NT2/D1 (cell line): Measurements from ENCODE around the gene ODAD2.
"Not testable (repeated sequence)": the region's sequence is repeated elsewhere in the genome, so short reads cannot be mapped to it uniquely, and the experiment has no call there.

Experiments used
- DNase-seq: peaks from one replicate; pipeline ENCODE4 v3.0.0-alpha.2; 2011; ENCODE audit warnings: low read depth, low spot score
- H3K27me3 ChIP-seq: 2 replicates; pipeline ENCODE4 v1.6.0; 2011; ENCODE audit warnings: mild to moderate bottlenecking; ENCODE audit not compliant: insufficient read length, insufficient read depth
- H3K36me3 ChIP-seq: 2 replicates; pipeline ENCODE4 v1.6.1; 2011; ENCODE audit warnings: mild to moderate bottlenecking, low read length, mixed read lengths; ENCODE audit not compliant: insufficient read depth, insufficient read length
- H3K4me1 ChIP-seq: 2 replicates; pipeline ENCODE4 v1.5.1; 2011; ENCODE audit not compliant: insufficient read depth, insufficient read length
- H3K4me3 ChIP-seq: 2 replicates; pipeline ENCODE4 v1.5.1; 2011; ENCODE audit warnings: low read depth; ENCODE audit not compliant: insufficient read length
- H3K9ac ChIP-seq: 2 replicates; pipeline ENCODE4 v1.6.0; 2011; ENCODE audit warnings: low read depth; ENCODE audit not compliant: insufficient read length
- H3K9me3 ChIP-seq: 2 replicates; pipeline ENCODE4 v1.5.1; 2011; ENCODE audit warnings: mild to moderate bottlenecking, low read length; ENCODE audit not compliant: insufficient read depth
- SUZ12 ChIP-seq: IDR thresholded peaks from 2 replicates; pipeline ENCODE4 v1.6.1; 2011; ENCODE audit not compliant: insufficient read length, insufficient read depth; ENCODE audit errors: extremely low read depth
- YY1 ChIP-seq: IDR thresholded peaks from 2 replicates; pipeline ENCODE4 v1.6.1; 2011; ENCODE audit not compliant: insufficient read length, insufficient read depth
- ZNF274 ChIP-seq: IDR thresholded peaks from 2 replicates; pipeline ENCODE4 v1.6.1; 2011; ENCODE audit warnings: mild to moderate bottlenecking, low read depth, low read length

ODAD2 gene

DNA sequence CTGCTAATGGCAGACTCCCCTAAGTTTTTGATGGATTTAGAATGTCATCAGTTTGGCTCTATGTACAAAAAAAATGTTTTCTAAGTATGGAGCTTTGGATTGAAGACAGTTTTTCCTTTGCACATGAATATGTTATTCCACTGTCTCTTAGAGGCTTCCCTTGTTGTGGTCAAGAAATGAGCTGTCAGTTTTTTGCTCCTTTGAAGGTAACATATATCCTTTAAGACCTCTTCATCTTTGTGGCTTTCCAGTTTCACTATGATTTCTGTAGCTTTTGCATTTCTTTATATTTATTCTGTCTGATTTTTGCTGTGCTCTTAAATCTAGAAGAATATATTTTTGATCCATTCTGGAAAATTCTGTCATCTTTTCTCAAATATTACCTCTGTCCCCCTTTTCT lies 15.8 kb upstream of the ODAD2 start:
- Histone ChIP-seq H3K9me3 (no peaks in the 10 kb centered on the region), H3K27me3 (no peaks in the 10 kb centered on the region), H3K9ac (no peak overlapping the region), H3K4me1 (no peaks in the 10 kb centered on the region), H3K36me3 (no peaks in the 10 kb centered on the region), H3K4me3 (no peak overlapping the region)
- no peak for DNase-seq
- TF ChIP-seq ZNF274 (no peak), SUZ12 (no peak), YY1 (no peak)

DNA sequence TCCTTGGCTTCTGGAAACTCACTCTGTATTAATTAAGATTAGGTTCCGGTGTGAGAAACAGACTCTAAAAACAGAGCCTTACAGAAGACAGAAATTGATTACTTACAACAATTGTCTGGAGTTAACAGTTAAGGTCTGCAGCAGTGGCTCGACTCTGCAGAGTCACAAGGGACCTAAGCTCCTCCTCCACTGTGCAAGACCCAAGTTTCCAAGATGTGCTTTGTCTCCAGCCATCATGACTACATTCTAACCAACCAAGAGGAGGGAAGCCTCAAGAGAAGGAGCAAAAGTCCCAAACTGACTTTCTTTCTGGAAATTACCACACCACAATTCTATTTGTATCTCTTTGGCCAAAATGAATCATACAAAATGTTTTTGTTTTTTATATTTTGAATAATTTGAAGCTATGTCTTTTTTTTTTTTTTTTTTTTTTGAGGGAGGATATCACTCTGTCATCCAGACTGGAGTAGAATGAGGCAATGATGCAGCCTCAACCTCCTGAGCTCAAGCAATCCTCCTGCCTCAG lies 14.2 kb upstream of the ODAD2 start:
- DNase-seq = no peak
- H3K9ac ChIP-seq = no peak overlapping the region

DNA sequence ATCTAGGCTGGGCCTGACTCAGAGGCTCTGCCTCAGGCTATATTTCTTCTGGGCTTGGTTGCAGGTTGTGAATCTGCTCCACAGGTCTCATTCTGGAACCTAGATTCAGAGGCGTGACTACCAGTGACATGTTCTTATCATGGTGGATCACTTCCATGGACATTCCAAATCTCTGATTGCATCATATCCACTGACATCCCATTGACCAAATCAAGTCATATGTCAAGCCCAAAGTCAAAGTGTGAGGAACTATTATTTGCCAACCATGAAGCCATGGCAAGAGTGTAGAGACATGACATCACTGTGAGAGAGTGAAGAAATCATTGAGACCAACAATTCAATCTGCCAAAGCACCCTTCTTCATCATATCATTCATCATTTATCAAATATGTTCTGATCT lies 11.9 kb upstream of the ODAD2 start:
- DNase-seq = no peak
- TF ChIP-seq ZNF274 = no peak
- TF ChIP-seq SUZ12 = no peak
- TF ChIP-seq YY1 = no peak
- Histone ChIP-seq H3K36me3 (no peaks in the 10 kb centered on the region), H3K9ac (no peak overlapping the region), H3K4me1 (no peaks in the 10 kb centered on the region), H3K4me3 (no peak overlapping the region), H3K9me3 (no peaks in the 10 kb centered on the region), H3K27me3 (no peaks in the 10 kb centered on the region)

More for the DNA sequence above, 14.2 kb upstream of the ODAD2 start:
- Histone ChIP-seq H3K9me3 (no peaks in the 10 kb centered on the region), H3K27me3 (no peaks in the 10 kb centered on the region), H3K36me3 (no peaks in the 10 kb centered on the region), H3K4me1 (no peaks in the 10 kb centered on the region), H3K4me3 (no peak overlapping the region)
- TF ChIP-seq SUZ12 (no peak), ZNF274 (no peak), YY1 (no peak)

DNA sequence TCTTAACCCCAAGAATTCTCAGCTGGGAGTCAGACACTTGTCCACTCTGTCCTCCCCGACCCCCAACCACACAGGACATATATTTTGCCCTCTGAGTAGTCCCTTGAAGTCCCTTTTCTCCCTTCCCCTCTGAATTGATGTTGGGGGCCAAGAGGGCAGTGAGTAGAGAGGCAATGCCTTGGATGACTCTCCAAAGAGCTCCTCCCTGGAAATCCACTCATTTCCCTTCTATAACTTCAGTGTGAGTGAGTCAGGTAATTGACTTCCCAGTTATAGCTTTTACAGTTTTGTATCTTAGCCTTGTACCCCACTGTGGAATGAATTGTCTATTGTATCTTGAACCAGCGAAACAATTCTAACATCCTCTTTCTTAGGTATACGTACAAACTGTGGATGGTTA lies 9.2 kb upstream of the ODAD2 start:
- no peaks in the 10 kb centered on the region for H3K27me3 ChIP-seq
- H3K9ac ChIP-seq = no peak overlapping the region
- no peak overlapping the region for H3K4me3 ChIP-seq
- no peak for TF ChIP-seq ZNF274
- TF ChIP-seq SUZ12 = no peak
- H3K36me3 ChIP-seq = no peaks in the 10 kb centered on the region
- H3K4me1 ChIP-seq = no peaks in the 10 kb centered on the region
- DNase-seq = no peak
- no peaks in the 10 kb centered on the region for H3K9me3 ChIP-seq

DNA sequence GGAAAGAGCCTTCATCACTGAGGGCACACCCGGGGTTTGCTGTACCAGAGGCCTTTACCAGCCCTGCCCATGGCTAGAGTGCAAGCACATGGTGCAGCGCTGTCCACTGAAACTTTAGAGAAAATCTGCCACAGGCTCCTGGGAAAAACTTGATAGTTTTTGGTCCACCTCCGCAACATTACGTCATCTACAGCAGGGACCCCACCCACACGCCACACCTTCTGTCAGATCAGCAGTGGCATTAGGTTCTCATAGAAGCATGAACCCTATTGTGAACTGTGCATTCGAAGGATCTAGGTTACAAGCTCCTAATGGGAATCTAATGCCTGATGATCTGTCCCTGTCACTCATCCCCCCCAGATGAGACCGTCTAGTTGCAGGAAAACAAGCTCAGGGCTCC lies 2.5 kb upstream of the ODAD2 start:
- Histone ChIP-seq H3K36me3 (no peaks in the 10 kb centered on the region), H3K4me3 (no peak overlapping the region), H3K9me3 (no peaks in the 10 kb centered on the region), H3K27me3 (peaks cover 31% of the 10 kb centered on the region), H3K4me1 (no peaks in the 10 kb centered on the region), H3K9ac (no peak overlapping the region)
- no peak for DNase-seq
- no peak for TF ChIP-seq ZNF274
- TF ChIP-seq SUZ12 = no peak
- no peak for TF ChIP-seq YY1

DNA sequence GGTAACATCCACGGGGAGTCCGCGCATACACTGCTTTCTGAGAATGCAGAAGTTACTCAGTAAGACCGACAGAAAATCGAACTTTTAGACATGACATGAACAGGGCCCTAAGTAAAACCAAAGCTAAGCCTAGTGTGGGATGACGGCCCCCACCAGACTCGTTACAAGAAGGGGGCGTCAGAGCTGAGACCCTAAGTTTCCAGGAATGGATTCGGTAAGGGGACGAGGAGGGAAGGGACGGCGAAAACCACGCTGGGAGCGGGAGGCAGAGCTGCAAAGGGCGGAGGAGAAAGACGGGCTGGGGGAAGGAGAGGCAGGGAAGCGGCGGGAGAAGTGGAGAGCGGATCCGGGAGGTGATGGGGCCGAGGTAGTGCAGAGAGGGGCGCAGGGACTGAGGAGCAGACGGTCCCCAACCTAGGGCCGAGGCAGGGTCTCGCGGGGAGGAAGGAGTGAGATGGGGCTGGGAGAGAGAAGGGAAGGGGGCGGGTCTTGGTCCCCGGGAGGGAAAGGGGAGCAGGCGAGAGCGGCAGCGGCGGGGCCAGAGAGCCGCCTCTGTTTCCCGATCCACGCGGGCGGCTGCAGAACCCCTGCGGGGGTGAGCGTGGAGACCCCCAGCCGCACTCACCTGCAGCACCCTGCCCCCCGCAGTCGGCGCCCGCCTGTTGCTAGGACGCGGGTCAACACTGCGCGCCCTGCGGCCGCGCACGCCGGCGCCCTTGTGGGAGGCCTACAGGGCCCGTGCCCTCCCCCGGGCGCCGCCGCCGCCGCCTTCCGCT lies 513 bp downstream of the ODAD2 start:
- no peaks in the 10 kb centered on the region for H3K9me3 ChIP-seq
- peaks cover 31% of the 10 kb centered on the region for H3K27me3 ChIP-seq
- no peaks in the 10 kb centered on the region for H3K4me1 ChIP-seq
- TF ChIP-seq SUZ12 (no peak), ZNF274 (no peak), YY1 (no peak)
- H3K36me3 ChIP-seq = no peaks in the 10 kb centered on the region
- H3K9ac ChIP-seq = peak overlapping the region; percentile 84
- H3K4me3 ChIP-seq = peak overlapping the region; percentile 76
- DNase-seq = peak; percentile 33

DNA sequence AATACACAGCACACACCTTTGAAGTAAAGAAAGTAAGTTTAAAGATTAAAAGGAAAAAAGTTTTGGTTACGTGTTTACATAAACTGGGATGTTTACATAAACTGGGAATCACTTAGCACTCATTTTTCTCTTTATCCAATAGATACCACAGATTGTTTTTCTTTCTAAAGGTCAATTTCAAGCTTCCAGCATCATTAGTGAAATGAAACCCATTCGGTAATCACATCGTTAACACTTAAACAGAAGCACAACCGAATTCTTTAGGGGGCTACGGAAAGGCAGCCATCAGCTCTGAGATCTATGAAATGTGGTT lies 1.1 kb downstream of the ODAD2 start:
- peaks cover 31% of the 10 kb centered on the region for H3K27me3 ChIP-seq
- H3K36me3 ChIP-seq = no peaks in the 10 kb centered on the region
- no peak for DNase-seq
- no peaks in the 10 kb centered on the region for H3K4me1 ChIP-seq
- no peak for TF ChIP-seq YY1
- no peak for TF ChIP-seq SUZ12
- no peak for TF ChIP-seq ZNF274
- peak overlapping the region; percentile 76 for H3K4me3 ChIP-seq
- H3K9ac ChIP-seq = peak overlapping the region; percentile 84
- H3K9me3 ChIP-seq = no peaks in the 10 kb centered on the region

DNA sequence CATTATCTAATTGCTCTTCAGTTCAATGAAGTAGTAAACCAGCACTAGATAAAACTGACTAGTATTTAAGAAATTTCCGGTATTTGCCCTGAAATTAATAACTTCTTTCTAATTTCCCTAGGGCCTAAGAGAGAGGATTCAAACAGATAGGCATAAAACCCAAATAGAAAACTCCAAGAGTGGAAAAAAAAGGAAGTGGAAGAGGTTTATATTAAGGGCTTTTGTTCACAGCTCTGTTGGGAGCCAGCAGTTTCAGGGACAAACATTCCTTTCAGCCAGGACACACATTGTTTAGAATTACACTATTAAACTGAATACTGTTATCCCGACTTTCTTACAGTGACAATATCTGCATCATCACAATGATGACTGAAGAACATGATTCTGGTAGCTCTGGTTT lies 3.6 kb downstream of the ODAD2 start:
- Histone ChIP-seq H3K27me3 (peaks cover 31% of the 10 kb centered on the region), H3K4me3 (no peak overlapping the region), H3K4me1 (no peaks in the 10 kb centered on the region), H3K36me3 (no peaks in the 10 kb centered on the region), H3K9ac (no peak overlapping the region), H3K9me3 (no peaks in the 10 kb centered on the region)
- TF ChIP-seq YY1 (no peak), ZNF274 (no peak), SUZ12 (no peak)
- DNase-seq = no peak

DNA sequence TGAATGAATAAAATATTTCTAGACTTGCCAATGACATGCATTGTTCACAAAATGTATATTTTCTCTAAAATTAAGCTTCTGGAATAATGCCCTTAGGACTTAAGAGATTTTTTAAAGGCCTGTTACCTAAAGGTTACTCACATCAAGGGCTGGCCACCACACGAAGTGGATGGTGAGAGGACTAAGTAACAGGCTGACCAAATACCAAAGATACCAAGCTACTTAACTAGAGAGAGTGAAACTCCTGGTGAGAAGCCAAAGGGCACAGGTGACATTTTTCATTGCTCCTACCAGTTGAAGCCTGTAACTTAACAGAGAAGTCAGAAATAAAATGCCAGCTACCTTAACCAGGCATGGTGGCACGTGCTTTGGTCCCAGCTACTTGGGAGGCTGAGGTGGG lies 9.5 kb downstream of the ODAD2 start:
- H3K9ac ChIP-seq, H3K4me3 ChIP-seq, DNase-seq, H3K27me3 ChIP-seq, H3K36me3 ChIP-seq, H3K4me1 ChIP-seq, H3K9me3 ChIP-seq: not testable (repeated sequence)
